WTC11 (cell line): Measurements from ENCODE around the gene LRIG1. TPM values are rescaled to one million over a fixed set of nuclear protein-coding genes. Genes with fewer than 3 reads are reported as not detected.

Source experiments
- ATAC-seq: fragments of 200-7000 bp; cut with Tn5 transposase; 2 replicates; pipeline ENCODE4 v1.10.0; 2021; ENCODE audit warnings: mild to moderate bottlenecking, moderate library complexity
- CTCF ChIA-PET: fragments of 300-600 bp; sonication (Branson Sonifier 250); formaldehyde crosslinking; loops from one replicate; lab custom pipeline; 2021; ENCODE audit warnings: antibody characterized with exemption; lab: Charles Lee
- POLR2A ChIA-PET: fragments of 350-600 bp; sonication (Branson Sonifier 250); formaldehyde crosslinking; loops from one replicate; lab custom pipeline; 2021; ENCODE audit warnings: antibody characterized with exemption; lab: Charles Lee
- DNase-seq: peaks from one replicate; pipeline ENCODE4 v3.0.0; 2021; ENCODE audit warnings: low spot score
- H3K27ac Mint-ChIP-seq: 2 replicates; pipeline ENCODE4 v1.8.0; 2021; ENCODE audit warnings: mixed read lengths
- H3K27me3 Mint-ChIP-seq: 2 replicates; pipeline ENCODE4 v1.8.0; 2021; ENCODE audit warnings: low read depth, mild to moderate bottlenecking, moderate library complexity, mixed read lengths
- H3K36me3 Mint-ChIP-seq: 2 replicates; pipeline ENCODE4 v1.8.0; 2021; ENCODE audit warnings: mixed read lengths
- H3K4me1 Mint-ChIP-seq: 2 replicates; pipeline ENCODE4 v1.8.0; 2022; ENCODE audit warnings: mixed read lengths
- H3K4me3 Mint-ChIP-seq: 2 replicates; pipeline ENCODE4 v1.8.0; 2021; ENCODE audit warnings: mild to moderate bottlenecking, moderate library complexity, mixed read lengths
- H3K9me3 Mint-ChIP-seq: 2 replicates; pipeline ENCODE4 v1.8.0; 2021; ENCODE audit warnings: mixed read lengths
- ATF1 ChIP-seq: sonication (generic); formaldehyde crosslinking; IDR thresholded peaks from 2 replicates; pipeline ENCODE4 v1.8.1; 2023; ENCODE audit warnings: mild to moderate bottlenecking, moderate library complexity, missing genetic modification reagents
- E2F5 ChIP-seq: sonication (generic); formaldehyde crosslinking; IDR thresholded peaks from 2 replicates; pipeline ENCODE4 v1.8.1; 2022; ENCODE audit warnings: mild to moderate bottlenecking, moderate library complexity, missing genetic modification reagents
- FOXK1 ChIP-seq: sonication (generic); formaldehyde crosslinking; IDR thresholded peaks from 2 replicates; pipeline ENCODE4 v1.8.0; 2022; ENCODE audit warnings: mild to moderate bottlenecking, moderate library complexity, missing genetic modification reagents
- FOXP1 ChIP-seq: sonication (generic); formaldehyde crosslinking; IDR thresholded peaks from 2 replicates; pipeline ENCODE4 v1.8.0; 2022; ENCODE audit warnings: missing genetic modification reagents, mild to moderate bottlenecking, moderate library complexity, borderline replicate concordance
- FOXP4 ChIP-seq: sonication (generic); formaldehyde crosslinking; IDR thresholded peaks from 2 replicates; pipeline ENCODE4 v1.8.0; 2022; ENCODE audit warnings: mild to moderate bottlenecking, missing genetic modification reagents
- IRF2 ChIP-seq: sonication (generic); formaldehyde crosslinking; IDR thresholded peaks from 2 replicates; pipeline ENCODE4 v1.8.0; 2022; ENCODE audit warnings: low read depth, missing genetic modification reagents, borderline replicate concordance
- JAZF1 ChIP-seq: fragments of 250-450 bp; sonication (Bioruptor Pico); IDR thresholded peaks from 2 replicates; pipeline ENCODE4 v1.9.0; 2021; ENCODE audit warnings: moderate library complexity, mild to moderate bottlenecking, inconsistent platforms
- NFYB ChIP-seq: sonication (generic); formaldehyde crosslinking; conservative IDR thresholded peaks from 2 replicates; pipeline ENCODE4 v1.8.0; 2022; ENCODE audit warnings: low read depth, missing genetic modification reagents
- NR1H2 ChIP-seq: sonication (generic); formaldehyde crosslinking; IDR thresholded peaks from 2 replicates; pipeline ENCODE4 v1.9.0; 2021; ENCODE audit warnings: mild to moderate bottlenecking, moderate library complexity, missing genetic modification reagents
- PRRX2 ChIP-seq: fragments of 250-450 bp; sonication (Bioruptor Pico); IDR thresholded peaks from 2 replicates; pipeline ENCODE4 v1.8.0; 2021; ENCODE audit warnings: mild to moderate bottlenecking
- ZNF232 ChIP-seq: sonication (generic); formaldehyde crosslinking; IDR thresholded peaks from 2 replicates; pipeline ENCODE4 v1.8.0; 2022; ENCODE audit warnings: mild to moderate bottlenecking, missing genetic modification reagents
- ZNF396 ChIP-seq: fragments of 250-450 bp; sonication (Bioruptor Pico); IDR thresholded peaks from 2 replicates; pipeline ENCODE4 v1.8.0; 2021; ENCODE audit warnings: mild to moderate bottlenecking, moderate library complexity, borderline replicate concordance
- total RNA-seq: library from RNA; stranded (reverse); gene quantifications from 3 replicates; pipeline ENCODE4 v1.2.3, GENCODE V29; 2021
- TF ChIP-seq, protein P1 (sequence below): sonication (generic); formaldehyde crosslinking; IDR thresholded peaks from 2 replicates; pipeline ENCODE4 v1.8.0; 2022; ENCODE audit warnings: missing genetic modification reagents
- TF ChIP-seq, protein P2 (sequence below): sonication (generic); formaldehyde crosslinking; IDR thresholded peaks from 2 replicates; pipeline ENCODE4 v1.8.1; 2022; ENCODE audit warnings: low read depth, missing genetic modification reagents, borderline replicate concordance

Gene LRIG1
- total RNA-seq, 1 experiment from 2014 or later: 105 TPM

DNA sequence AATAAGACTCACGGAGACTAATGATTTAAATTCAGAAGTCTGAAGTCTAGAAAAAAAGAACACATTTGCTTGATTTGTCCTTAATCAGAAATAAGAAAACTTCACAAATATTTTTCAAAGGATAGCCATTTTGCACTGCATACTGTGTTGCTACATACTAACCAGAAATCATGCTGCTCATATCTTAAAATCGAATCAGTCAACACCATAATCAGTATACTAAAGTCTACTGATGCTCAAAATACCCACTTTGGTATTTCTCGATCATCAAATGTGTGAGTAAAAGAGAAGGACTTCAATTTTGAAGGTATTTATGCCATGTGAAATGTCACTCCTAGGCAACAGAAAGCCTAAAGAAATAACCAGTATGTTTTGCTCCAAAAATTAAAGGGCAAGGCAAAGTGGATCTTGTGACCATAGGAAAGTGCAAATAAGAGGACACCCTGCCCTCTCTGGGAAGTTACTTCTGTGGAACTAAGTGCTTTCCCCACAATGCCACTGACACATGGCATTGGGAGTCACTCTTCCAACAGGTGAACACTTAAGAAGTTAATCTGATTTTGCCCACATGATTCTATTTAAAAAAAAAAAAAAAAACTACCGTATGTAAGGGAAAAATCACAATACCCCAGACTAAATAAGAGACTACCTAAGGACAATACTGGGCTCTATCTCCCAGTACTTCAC lies 2.7 kb downstream of the LRIG1 start (continued):
- TF ChIP-seq, protein P1, sequence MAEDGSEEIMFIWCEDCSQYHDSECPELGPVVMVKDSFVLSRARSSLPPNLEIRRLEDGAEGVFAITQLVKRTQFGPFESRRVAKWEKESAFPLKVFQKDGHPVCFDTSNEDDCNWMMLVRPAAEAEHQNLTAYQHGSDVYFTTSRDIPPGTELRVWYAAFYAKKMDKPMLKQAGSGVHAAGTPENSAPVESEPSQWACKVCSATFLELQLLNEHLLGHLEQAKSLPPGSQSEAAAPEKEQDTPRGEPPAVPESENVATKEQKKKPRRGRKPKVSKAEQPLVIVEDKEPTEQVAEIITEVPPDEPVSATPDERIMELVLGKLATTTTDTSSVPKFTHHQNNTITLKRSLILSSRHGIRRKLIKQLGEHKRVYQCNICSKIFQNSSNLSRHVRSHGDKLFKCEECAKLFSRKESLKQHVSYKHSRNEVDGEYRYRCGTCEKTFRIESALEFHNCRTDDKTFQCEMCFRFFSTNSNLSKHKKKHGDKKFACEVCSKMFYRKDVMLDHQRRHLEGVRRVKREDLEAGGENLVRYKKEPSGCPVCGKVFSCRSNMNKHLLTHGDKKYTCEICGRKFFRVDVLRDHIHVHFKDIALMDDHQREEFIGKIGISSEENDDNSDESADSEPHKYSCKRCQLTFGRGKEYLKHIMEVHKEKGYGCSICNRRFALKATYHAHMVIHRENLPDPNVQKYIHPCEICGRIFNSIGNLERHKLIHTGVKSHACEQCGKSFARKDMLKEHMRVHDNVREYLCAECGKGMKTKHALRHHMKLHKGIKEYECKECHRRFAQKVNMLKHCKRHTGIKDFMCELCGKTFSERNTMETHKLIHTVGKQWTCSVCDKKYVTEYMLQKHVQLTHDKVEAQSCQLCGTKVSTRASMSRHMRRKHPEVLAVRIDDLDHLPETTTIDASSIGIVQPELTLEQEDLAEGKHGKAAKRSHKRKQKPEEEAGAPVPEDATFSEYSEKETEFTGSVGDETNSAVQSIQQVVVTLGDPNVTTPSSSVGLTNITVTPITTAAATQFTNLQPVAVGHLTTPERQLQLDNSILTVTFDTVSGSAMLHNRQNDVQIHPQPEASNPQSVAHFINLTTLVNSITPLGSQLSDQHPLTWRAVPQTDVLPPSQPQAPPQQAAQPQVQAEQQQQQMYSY (CRISPR knock-in tag): no peak
- TF ChIP-seq FOXP4 (CRISPR knock-in tag): no peak
- TF ChIP-seq, protein P2, sequence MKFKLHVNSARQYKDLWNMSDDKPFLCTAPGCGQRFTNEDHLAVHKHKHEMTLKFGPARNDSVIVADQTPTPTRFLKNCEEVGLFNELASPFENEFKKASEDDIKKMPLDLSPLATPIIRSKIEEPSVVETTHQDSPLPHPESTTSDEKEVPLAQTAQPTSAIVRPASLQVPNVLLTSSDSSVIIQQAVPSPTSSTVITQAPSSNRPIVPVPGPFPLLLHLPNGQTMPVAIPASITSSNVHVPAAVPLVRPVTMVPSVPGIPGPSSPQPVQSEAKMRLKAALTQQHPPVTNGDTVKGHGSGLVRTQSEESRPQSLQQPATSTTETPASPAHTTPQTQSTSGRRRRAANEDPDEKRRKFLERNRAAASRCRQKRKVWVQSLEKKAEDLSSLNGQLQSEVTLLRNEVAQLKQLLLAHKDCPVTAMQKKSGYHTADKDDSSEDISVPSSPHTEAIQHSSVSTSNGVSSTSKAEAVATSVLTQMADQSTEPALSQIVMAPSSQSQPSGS (CRISPR knock-in tag): no peak
- no peak for TF ChIP-seq JAZF1 (CRISPR knock-in tag)
- TF ChIP-seq, all 79 proteins: peak for 0

DNA sequence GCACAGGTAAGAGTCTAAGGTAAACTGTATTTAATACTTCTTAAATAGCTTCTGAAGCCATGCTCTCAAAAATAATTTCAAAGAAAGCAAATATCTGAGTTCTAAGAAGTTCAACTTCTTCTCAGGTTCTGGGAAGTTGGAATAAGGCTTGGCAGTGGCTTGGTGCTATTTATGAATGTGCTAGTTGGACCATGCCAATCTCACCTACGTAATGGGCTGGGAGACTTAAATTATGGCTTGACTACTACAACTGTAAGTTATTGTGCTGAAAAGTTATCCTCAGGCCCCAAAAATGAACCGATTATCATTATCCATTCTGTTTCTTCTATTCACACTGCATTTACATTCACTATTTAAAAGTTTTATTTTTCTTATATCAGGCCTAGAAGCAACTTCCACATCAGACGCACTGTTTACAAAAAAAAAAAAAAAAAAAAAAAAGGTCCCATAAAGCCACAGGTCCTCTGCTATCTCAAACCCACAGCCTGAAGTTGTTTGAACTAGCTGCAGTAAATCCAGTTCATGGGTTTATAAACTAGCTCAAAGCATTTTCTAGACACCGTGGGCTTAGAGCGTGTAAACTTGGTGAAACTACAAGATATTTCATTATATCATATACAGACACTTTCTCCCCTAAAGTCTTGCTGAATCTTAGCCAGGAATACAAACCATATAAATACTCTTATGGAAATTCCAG lies 3.4 kb downstream of the LRIG1 start:
- Mint-ChIP-seq H3K36me3 (peaks cover 3% of the 10 kb centered on the region), H3K27me3 (no peaks in the 10 kb centered on the region), H3K9me3 (no peaks in the 10 kb centered on the region), H3K4me3 (peak overlapping the region; percentile 95), H3K27ac (peak overlapping the region; percentile 99), H3K4me1 (peaks cover 78% of the 10 kb centered on the region)
- DNase-seq: no peak
- no peak for ATAC-seq
- POLR2A ChIA-PET: interaction anchor here (0.6 to 2.0 kb wide), 3 partner anchors 14 to 1084 kb away, joined by 3 to 7 read pairs (median 6); no protein-coding TSS in a partner anchor
- no peak for TF ChIP-seq ZNF232
- TF ChIP-seq E2F5 (CRISPR knock-in tag): no peak
- TF ChIP-seq FOXP1 (CRISPR knock-in tag): no peak
- TF ChIP-seq NFYB (CRISPR knock-in tag): no peak
- TF ChIP-seq ATF1: no peak
- no peak for TF ChIP-seq FOXK1 (CRISPR knock-in tag)
- no peak for TF ChIP-seq ZNF396
- TF ChIP-seq PRRX2 (CRISPR knock-in tag): no peak
- TF ChIP-seq IRF2 (CRISPR knock-in tag): no peak
- no peak for TF ChIP-seq NR1H2 (CRISPR knock-in tag)
- CTCF ChIA-PET: interaction anchor here (1.3 kb wide), 1 partner anchor 89 kb away, joined by 4 read pairs; no protein-coding TSS in a partner anchor
